Body of pancreas (tissue), 4 donors: ENCODE data around the gene VMP1.
"Not testable (repeated sequence)": the region's sequence is repeated elsewhere in the genome, so short reads cannot be mapped to it uniquely, and the experiment has no call there.

Experiments
- POLR2A ChIP-seq, 3 donors: fragments of 450-650 bp; IDR thresholded peaks; one replicate each; pipeline ENCODE4 v1.6.1; 2016; ENCODE audit warnings: antibody characterized with exemption in 3 of 3, mild to moderate bottlenecking in 2 of 3
- TF ChIP-seq, protein P1 (sequence below), 7 experiments: fragments of 450-650 bp in 4 of 7; fragments of 200-600 bp in 3 of 7; sonication (generic) in 3 of 7; IDR thresholded peaks; one replicate each; pipeline ENCODE4 v1.5.1; 2016 to 2019; ENCODE audit warnings: antibody characterized with exemption in 7 of 7

DNA sequence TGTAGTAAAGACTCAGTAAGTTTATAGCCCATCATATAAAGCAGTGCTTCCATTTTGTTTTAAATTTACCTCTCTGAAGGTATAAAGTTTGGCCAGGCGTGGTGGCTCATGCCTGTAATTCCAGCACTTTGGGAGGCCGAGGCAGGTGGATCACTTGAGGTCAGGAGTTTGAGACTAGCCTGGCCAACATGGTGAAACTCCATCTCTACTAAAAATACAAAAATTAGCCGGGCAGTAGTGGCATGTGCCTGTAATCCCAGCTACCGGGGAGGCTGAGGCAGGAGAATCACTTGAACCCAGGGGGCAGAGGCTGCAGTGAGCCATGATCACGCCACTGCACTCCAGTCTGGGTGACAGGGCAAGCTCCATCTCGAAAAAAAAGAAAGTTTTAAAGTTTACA is 83.0 kb downstream of the VMP1 start:
- TF ChIP-seq POLR2A (IDR thresholded peaks at IDR 0.05) = not testable (repeated sequence)
- TF ChIP-seq, protein P1, sequence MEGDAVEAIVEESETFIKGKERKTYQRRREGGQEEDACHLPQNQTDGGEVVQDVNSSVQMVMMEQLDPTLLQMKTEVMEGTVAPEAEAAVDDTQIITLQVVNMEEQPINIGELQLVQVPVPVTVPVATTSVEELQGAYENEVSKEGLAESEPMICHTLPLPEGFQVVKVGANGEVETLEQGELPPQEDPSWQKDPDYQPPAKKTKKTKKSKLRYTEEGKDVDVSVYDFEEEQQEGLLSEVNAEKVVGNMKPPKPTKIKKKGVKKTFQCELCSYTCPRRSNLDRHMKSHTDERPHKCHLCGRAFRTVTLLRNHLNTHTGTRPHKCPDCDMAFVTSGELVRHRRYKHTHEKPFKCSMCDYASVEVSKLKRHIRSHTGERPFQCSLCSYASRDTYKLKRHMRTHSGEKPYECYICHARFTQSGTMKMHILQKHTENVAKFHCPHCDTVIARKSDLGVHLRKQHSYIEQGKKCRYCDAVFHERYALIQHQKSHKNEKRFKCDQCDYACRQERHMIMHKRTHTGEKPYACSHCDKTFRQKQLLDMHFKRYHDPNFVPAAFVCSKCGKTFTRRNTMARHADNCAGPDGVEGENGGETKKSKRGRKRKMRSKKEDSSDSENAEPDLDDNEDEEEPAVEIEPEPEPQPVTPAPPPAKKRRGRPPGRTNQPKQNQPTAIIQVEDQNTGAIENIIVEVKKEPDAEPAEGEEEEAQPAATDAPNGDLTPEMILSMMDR (IDR thresholded peaks at IDR 0.05) = not testable (repeated sequence)
